WTC11 (cell line): ENCODE measurements around the gene CLEC12A. TPM values are rescaled to one million over a fixed set of nuclear protein-coding genes. Genes with fewer than 3 reads are reported as not detected.
A peak's percentile ranks its signal among the peaks of the same experiment; 100 is the strongest.

ENCODE experiments used
- ATAC-seq: fragments of 200-7000 bp; cut with Tn5 transposase; 2 replicates; pipeline ENCODE4 v1.10.0; 2021; ENCODE audit warnings: mild to moderate bottlenecking, moderate library complexity
- CTCF ChIA-PET: fragments of 300-600 bp; sonication (Branson Sonifier 250); formaldehyde crosslinking; loops from one replicate; lab custom pipeline; 2021; ENCODE audit warnings: antibody characterized with exemption; lab: Charles Lee
- POLR2A ChIA-PET: fragments of 350-600 bp; sonication (Branson Sonifier 250); formaldehyde crosslinking; loops from one replicate; lab custom pipeline; 2021; ENCODE audit warnings: antibody characterized with exemption; lab: Charles Lee
- DNase-seq: peaks from one replicate; pipeline ENCODE4 v3.0.0; 2021; ENCODE audit warnings: low spot score
- H3K27ac Mint-ChIP-seq: 2 replicates; pipeline ENCODE4 v1.8.0; 2021; ENCODE audit warnings: mixed read lengths
- H3K27me3 Mint-ChIP-seq: 2 replicates; pipeline ENCODE4 v1.8.0; 2021; ENCODE audit warnings: low read depth, mild to moderate bottlenecking, moderate library complexity, mixed read lengths
- H3K36me3 Mint-ChIP-seq: 2 replicates; pipeline ENCODE4 v1.8.0; 2021; ENCODE audit warnings: mixed read lengths
- H3K4me1 Mint-ChIP-seq: 2 replicates; pipeline ENCODE4 v1.8.0; 2022; ENCODE audit warnings: mixed read lengths
- H3K4me3 Mint-ChIP-seq: 2 replicates; pipeline ENCODE4 v1.8.0; 2021; ENCODE audit warnings: mild to moderate bottlenecking, moderate library complexity, mixed read lengths
- H3K9me3 Mint-ChIP-seq: 2 replicates; pipeline ENCODE4 v1.8.0; 2021; ENCODE audit warnings: mixed read lengths
- ARID4B ChIP-seq: sonication (generic); formaldehyde crosslinking; IDR thresholded peaks from 2 replicates; pipeline ENCODE4 v1.8.0; 2023; ENCODE audit warnings: missing genetic modification reagents, mild to moderate bottlenecking, borderline replicate concordance
- CBFB ChIP-seq: sonication (generic); formaldehyde crosslinking; IDR thresholded peaks from 2 replicates; pipeline ENCODE4 v1.8.1; 2022; ENCODE audit warnings: mild to moderate bottlenecking, low read depth, missing genetic modification reagents
- CDX4 ChIP-seq: fragments of 250-450 bp; sonication (Bioruptor Pico); IDR thresholded peaks from 2 replicates; pipeline ENCODE4 v1.9.0; 2021; ENCODE audit warnings: moderate library complexity, mild to moderate bottlenecking, inconsistent platforms, borderline replicate concordance
- CREM ChIP-seq: sonication (generic); formaldehyde crosslinking; IDR thresholded peaks from 2 replicates; pipeline ENCODE4 v1.8.1; 2022; ENCODE audit warnings: mild to moderate bottlenecking, missing genetic modification reagents, moderate library complexity
- FOXK1 ChIP-seq: sonication (generic); formaldehyde crosslinking; IDR thresholded peaks from 2 replicates; pipeline ENCODE4 v1.8.0; 2022; ENCODE audit warnings: mild to moderate bottlenecking, moderate library complexity, missing genetic modification reagents
- HMGXB4 ChIP-seq: sonication (generic); formaldehyde crosslinking; IDR thresholded peaks from 2 replicates; pipeline ENCODE4 v1.8.1; 2023; ENCODE audit warnings: mild to moderate bottlenecking, moderate library complexity, missing genetic modification reagents
- KAT7 ChIP-seq: sonication (generic); formaldehyde crosslinking; IDR thresholded peaks from 2 replicates; pipeline ENCODE4 v1.8.1; 2023; ENCODE audit warnings: missing genetic modification reagents, mild to moderate bottlenecking, borderline replicate concordance
- MYBL2 ChIP-seq: sonication (generic); formaldehyde crosslinking; IDR thresholded peaks from 2 replicates; pipeline ENCODE4 v1.8.1; 2023; ENCODE audit warnings: mild to moderate bottlenecking, moderate library complexity, missing genetic modification reagents
- NR1H2 ChIP-seq: sonication (generic); formaldehyde crosslinking; IDR thresholded peaks from 2 replicates; pipeline ENCODE4 v1.9.0; 2021; ENCODE audit warnings: mild to moderate bottlenecking, moderate library complexity, missing genetic modification reagents
- NR3C1 ChIP-seq: sonication (generic); formaldehyde crosslinking; conservative IDR thresholded peaks from 2 replicates; pipeline ENCODE4 v1.8.1; 2023; ENCODE audit warnings: low read depth, mild to moderate bottlenecking, missing genetic modification reagents
- USF2 ChIP-seq: sonication (generic); formaldehyde crosslinking; IDR thresholded peaks from 2 replicates; pipeline ENCODE4 v1.8.1; 2023; ENCODE audit warnings: mild to moderate bottlenecking, missing genetic modification reagents, moderate library complexity
- ZBTB21 ChIP-seq: sonication (generic); formaldehyde crosslinking; IDR thresholded peaks from 2 replicates; pipeline ENCODE4 v1.8.1; 2023; ENCODE audit warnings: mild to moderate bottlenecking, missing genetic modification reagents, borderline replicate concordance
- ZNF232 ChIP-seq: sonication (generic); formaldehyde crosslinking; IDR thresholded peaks from 2 replicates; pipeline ENCODE4 v1.8.0; 2022; ENCODE audit warnings: mild to moderate bottlenecking, missing genetic modification reagents
- ZNF425 ChIP-seq: fragments of 250-450 bp; sonication (Bioruptor Pico); conservative IDR thresholded peaks from 2 replicates; pipeline ENCODE4 v1.9.0; 2021; ENCODE audit warnings: mild to moderate bottlenecking
- ZNF671 ChIP-seq: fragments of 250-450 bp; sonication (Bioruptor Pico); IDR thresholded peaks from 2 replicates; pipeline ENCODE4 v1.8.0; 2021; ENCODE audit warnings: mild to moderate bottlenecking
- total RNA-seq: library from RNA; stranded (reverse); gene quantifications from 3 replicates; pipeline ENCODE4 v1.2.3, GENCODE V29; 2021

The CLEC12A gene
- total RNA-seq, 1 experiment from 2014 or later, result not detected

GRCh38 chr12:9941838-9942237 lies 29.4 kb upstream of the CLEC12A start (continued):
- TF ChIP-seq ARID4B (CRISPR knock-in tag) (no peak), KAT7 (CRISPR knock-in tag) (no peak), ZNF671 (no peak), CDX4 (CRISPR knock-in tag) (no peak), USF2 (CRISPR knock-in tag) (no peak), NR3C1 (no peak)

- Mint-ChIP-seq H3K4me1 (peaks cover 6% of the 10 kb centered on the region), H3K4me3 (peak overlapping the region; percentile 58), H3K27ac (no peak overlapping the region), H3K27me3 (peaks cover 10% of the 10 kb centered on the region), H3K9me3 (peaks cover 12% of the 10 kb centered on the region), H3K36me3 (no peaks in the 10 kb centered on the region)
- ChIA-PET CTCF (no interaction called here), POLR2A (no interaction called here)
- DNase-seq (peak; percentile 45), ATAC-seq (peak; percentile 87)
- TF ChIP-seq NR1H2 (CRISPR knock-in tag) (no peak), ZNF232 (CRISPR knock-in tag) (no peak), CREM (CRISPR knock-in tag) (no peak), MYBL2 (no peak), FOXK1 (CRISPR knock-in tag) (no peak), HMGXB4 (CRISPR knock-in tag) (no peak), KAT7 (CRISPR knock-in tag) (no peak), ZNF425 (CRISPR knock-in tag) (no peak), CBFB (no peak), USF2 (CRISPR knock-in tag) (no peak), ZBTB21 (CRISPR knock-in tag) (no peak)
These were observed 28.0 kb upstream of the CLEC12A start for GRCh38 chr12:9943240-9943639.
